Umbilical cord (tissue), 2 donors: ENCODE data around the gene PARP8. TPM values are rescaled to one million over a fixed set of nuclear protein-coding genes. Genes with fewer than 3 reads are reported as not detected.

Experiments
- DNase-seq: peaks from one replicate; pipeline ENCODE4 v3.0.0-alpha.2; 2015; ENCODE audit warnings: low spot score
- total RNA-seq: library from RNA; depleted of rRNA; stranded (reverse); fragments of >200 nt; gene quantifications from one replicate; pipeline ENCODE4 v1.2.3, GENCODE V29; 2014; ENCODE audit warnings: low replicate concordance; ENCODE audit not compliant: insufficient read depth

PARP8 gene
- total RNA-seq, 1 donor from 2014 or later = 60.4 TPM

GRCh38 chr5:50843091-50843490 is 176.7 kb downstream of the PARP8 start:
- no peak for DNase-seq

GRCh38 chr5:50846261-50846660 is 179.8 kb downstream of the PARP8 start:
- no peak for DNase-seq

- no peak for DNase-seq
These were observed 183.1 kb downstream of the PARP8 start for GRCh38 chr5:50849554-50849953.

- peak; percentile 42 for DNase-seq
These were observed 186.7 kb downstream of the PARP8 start for GRCh38 chr5:50853151-50853550.

- no peak for DNase-seq
These were observed 187.6 kb downstream of the PARP8 start for GRCh38 chr5:50854082-50854481.

- peak; percentile 18 for DNase-seq
These were observed 188.6 kb downstream of the PARP8 start for GRCh38 chr5:50855001-50855400.

- peak; percentile 54 for DNase-seq
These were observed 190.1 kb downstream of the PARP8 start for GRCh38 chr5:50856401-50857119.

- DNase-seq = peak; percentile 85
These were observed 197.2 kb downstream of the PARP8 start for GRCh38 chr5:50863534-50864170.

GRCh38 chr5:50864466-50864865 is 198.0 kb downstream of the PARP8 start:
- DNase-seq = peak; percentile 52

- no peak for DNase-seq
These were observed 200.0 kb downstream of the PARP8 start for GRCh38 chr5:50866415-50866814.

GRCh38 chr5:50867140-50867539 is 200.7 kb downstream of the PARP8 start:
- no peak for DNase-seq

- no peak for DNase-seq
These were observed 207.3 kb downstream of the PARP8 start for GRCh38 chr5:50873595-50874277.

- DNase-seq = peak; percentile 88
These were observed 208.0 kb downstream of the PARP8 start for GRCh38 chr5:50874306-50875001.

- DNase-seq = no peak
These were observed 208.5 kb downstream of the PARP8 start for GRCh38 chr5:50875002-50875344.

- DNase-seq = no peak
These were observed 212.0 kb downstream of the PARP8 start for GRCh38 chr5:50878470-50878869.

GRCh38 chr5:50881407-50881806 is 215.0 kb downstream of the PARP8 start:
- peak; percentile 77 for DNase-seq

GRCh38 chr5:50886657-50887345 is 220.4 kb downstream of the PARP8 start:
- DNase-seq = no peak

GRCh38 chr5:50887889-50888633 is 221.6 kb downstream of the PARP8 start:
- no peak for DNase-seq

- DNase-seq = no peak
These were observed 222.3 kb downstream of the PARP8 start for GRCh38 chr5:50888751-50889150.

- no peak for DNase-seq
These were observed 223.4 kb downstream of the PARP8 start for GRCh38 chr5:50889790-50890189.
